B cell (primary cell): ENCODE measurements around the gene DOCK1. TPM values are rescaled to one million over a fixed set of nuclear protein-coding genes. Genes with fewer than 3 reads are reported as not detected.

ENCODE experiments used
- ATAC-seq: fragments of 200-7000 bp; cut with Tn5 transposase; one replicate; pipeline ENCODE4 v1.10.0; 2021; ENCODE audit warnings: low read depth, mild to moderate bottlenecking, moderate number of reproducible peaks, moderate library complexity
- CTCF ChIA-PET: fragments of 350-600 bp; sonication (Branson Sonifier 250); formaldehyde crosslinking; loops from one replicate; lab custom pipeline; 2021; ENCODE audit warnings: antibody characterized with exemption, inconsistent platforms; lab: Charles Lee
- POLR2A ChIA-PET: fragments of 350-600 bp; sonication (Branson Sonifier 250); formaldehyde crosslinking; loops from one replicate; lab custom pipeline; 2021; ENCODE audit warnings: antibody characterized with exemption; lab: Charles Lee
- DNase-seq: peaks from one replicate; pipeline ENCODE4 v3.0.0; 2013
- H2AFZ ChIP-seq: 2 replicates; pipeline ENCODE4 v1.6.1; 2012; ENCODE audit warnings: mild to moderate bottlenecking, low read depth, low read length; ENCODE audit not compliant: insufficient read depth, poor library complexity, severe bottlenecking
- H3K27ac ChIP-seq, 2 donors: 1 replicate in 1 of 2; 2 replicates in 1 of 2; pipeline ENCODE4 v1.5.1; 2012 to 2013; ENCODE audit warnings: low read length in 2 of 2, mild to moderate bottlenecking in 2 of 2, moderate library complexity in 1 of 2
- H3K27me3 ChIP-seq, 4 experiments: fragments of 200-600 bp in 1 of 4; sonication (generic) in 1 of 4; replicated peaks in 1 of 4; 1 replicate in 2 of 4; 2 replicates in 2 of 4; pipeline versions ENCODE4 v1.6.1 to v1.7.0; 2013 to 2016; ENCODE audit warnings: low read length in 3 of 4, mild to moderate bottlenecking in 2 of 4, mixed read lengths in 1 of 4, moderate library complexity in 1 of 4; ENCODE audit not compliant: insufficient read depth in 4 of 4, control insufficient read depth in 3 of 4; ENCODE audit errors: control extremely low read depth in 1 of 4
- H3K36me3 ChIP-seq, 2 experiments: replicated peaks in 1 of 2; 1 replicate in 1 of 2; 2 replicates in 1 of 2; pipeline versions ENCODE4 v1.6.1 to v1.7.1; 2013; ENCODE audit warnings: low read length in 1 of 2; ENCODE audit not compliant: insufficient read depth in 2 of 2, control insufficient read depth in 1 of 2; ENCODE audit errors: control extremely low read depth in 1 of 2, extremely low read depth in 1 of 2
- H3K4me1 ChIP-seq, 2 donors: fragments of 200-600 bp in 1 of 2; sonication (generic) in 1 of 2; 1 replicate in 1 of 2; 2 replicates in 1 of 2; pipeline versions ENCODE4 v1.5.1 to v1.6.1; 2013 to 2017; ENCODE audit warnings: low read length in 2 of 2; ENCODE audit not compliant: control insufficient read depth in 2 of 2, insufficient read depth in 2 of 2
- H3K4me2 ChIP-seq: replicated peaks from 2 replicates; pipeline ENCODE3; 2012; ENCODE audit warnings: mild to moderate bottlenecking, low read depth, low read length; ENCODE audit not compliant: poor library complexity, severe bottlenecking
- H3K4me3 ChIP-seq, 5 experiments: fragments of 200-600 bp in 1 of 5; sonication (generic) in 1 of 5; 1 replicate in 3 of 5; 2 replicates in 2 of 5; pipeline versions ENCODE4 v1.5.1 to v1.7.0; 2011 to 2016; ENCODE audit warnings: low read length in 4 of 5, mild to moderate bottlenecking in 4 of 5, low read depth in 2 of 5, control low read depth in 1 of 5, moderate library complexity in 1 of 5; ENCODE audit not compliant: insufficient read depth in 1 of 5; ENCODE audit errors: control extremely low read depth in 1 of 5, extremely low read depth in 1 of 5
- H3K79me2 ChIP-seq: fragments of 200-600 bp; sonication (generic); one replicate; pipeline ENCODE4 v1.6.0; 2016; ENCODE audit warnings: low read length; ENCODE audit not compliant: control insufficient read depth, insufficient read depth
- H3K9ac ChIP-seq: fragments of 200-600 bp; sonication (generic); 2 replicates; pipeline ENCODE4 v1.6.1; 2017; ENCODE audit warnings: mild to moderate bottlenecking, low read length, moderate library complexity
- H3K9me3 ChIP-seq, 3 donors: one replicate each; pipeline versions ENCODE4 v1.6.1 to v1.7.1; 2013; ENCODE audit warnings: low read length in 2 of 3; ENCODE audit not compliant: control insufficient read depth in 2 of 3, insufficient read depth in 1 of 3; ENCODE audit errors: control extremely low read depth in 1 of 3
- H4K20me1 ChIP-seq: 2 replicates; pipeline ENCODE4 v1.6.0; 2012; ENCODE audit warnings: mild to moderate bottlenecking, low read length; ENCODE audit not compliant: insufficient read depth, control insufficient read depth, poor library complexity, severe bottlenecking
- H3K27ac Mint-ChIP-seq: one replicate; pipeline ENCODE4 v1.8.0; 2021; ENCODE audit warnings: mixed read lengths
- H3K27me3 Mint-ChIP-seq: one replicate; pipeline ENCODE4 v1.8.0; 2021; ENCODE audit warnings: mixed read lengths
- H3K4me1 Mint-ChIP-seq: one replicate; pipeline ENCODE4 v1.8.0; 2021; ENCODE audit warnings: mixed read lengths
- H3K4me3 Mint-ChIP-seq: one replicate; pipeline ENCODE4 v1.8.0; 2021; ENCODE audit warnings: mixed read lengths
- H3K9me3 Mint-ChIP-seq: one replicate; pipeline ENCODE4 v1.8.0; 2022; ENCODE audit warnings: mixed read lengths; ENCODE audit not compliant: insufficient read depth
- CTCF ChIP-seq: fragments of 200-600 bp; IDR thresholded peaks from one replicate; pipeline ENCODE4 v1.8.0; 2022; ENCODE audit warnings: antibody characterized with exemption, mild to moderate bottlenecking
- EZH2 ChIP-seq: IDR thresholded peaks from 2 replicates; pipeline ENCODE4 v1.6.1; 2012; ENCODE audit warnings: borderline replicate concordance, low read depth, mild to moderate bottlenecking, moderate library complexity, low read length; ENCODE audit not compliant: insufficient read depth, poor library complexity, severe bottlenecking
- WGBS: methylation state at CpG from one replicate; pipeline ENCODE4 v1.1.5; 2013; ENCODE audit warnings: missing lambda C conversion rate; ENCODE audit not compliant: insufficient coverage; 5-methylcytosine and 5-hydroxymethylcytosine counted together
- intact Hi-C: fragments of 100-400 bp; cut with micrococcal nuclease; formaldehyde crosslinking; loops from one replicate; pipeline ENCODE4 v1.10.0; 2022
- polyA plus RNA-seq: library from polyadenylated mRNA; depleted of rRNA; stranded (reverse); fragments of >200 nt; gene quantifications from 2 replicates; pipeline ENCODE4 v1.2.3, GENCODE V29; 2012
- total RNA-seq, 2 donors: library from RNA; stranded (reverse); fragments of 120-200 nt in 1 of 2; gene quantifications; 1 replicate in 1 of 2; 2 replicates in 1 of 2; pipeline versions ENCODE4 v1.2.3 to v1.2.4, GENCODE V29; 2013 to 2022

Gene DOCK1
- total and polyA plus RNA-seq, 2 donors (not counting 1 experiment from before 2014, with no cell fraction given): not detected

- Histone ChIP-seq H4K20me1 (no peaks in the 10 kb centered on the region), H3K27me3 (no peaks in the 10 kb centered on the region), H3K9me3 (peaks cover 0 to 9% (median 0%) of the 10 kb centered on the region in 3 donors), H3K27ac (no peak overlapping the region), H3K9ac (no peak overlapping the region), H3K4me2 (no peak overlapping the region), H3K4me1 (no peaks in the 10 kb centered on the region), H3K36me3 (no peaks in the 10 kb centered on the region), H3K4me3 (no peak overlapping the region), H3K79me2 (no peaks in the 10 kb centered on the region), H2AFZ (no peak overlapping the region)
- H3K9me3 Mint-ChIP-seq: no peaks in the 10 kb centered on the region
- intact Hi-C loops: no loop called here
- H3K27me3 Mint-ChIP-seq: no peaks in the 10 kb centered on the region
- ChIA-PET POLR2A (no interaction called here), CTCF (interaction anchor here (0.6 kb wide), 1 partner anchor 1439 kb away, joined by 4 read pairs; no protein-coding TSS in a partner anchor)
- H3K4me3 Mint-ChIP-seq: no peak overlapping the region
- no CpG with 5 or more reads among the region's 3 CpGs for WGBS
- ATAC-seq (no peak), DNase-seq (no peak)
- no peak overlapping the region for H3K27ac Mint-ChIP-seq
- H3K4me1 Mint-ChIP-seq: no peaks in the 10 kb centered on the region
- TF ChIP-seq EZH2 (no peak), CTCF (no peak)
Measured at GRCh38 chr10:127302343-127302742, 397.1 kb downstream of the DOCK1 start.

GRCh38 chr10:127303105-127303504 is 397.9 kb downstream of the DOCK1 start:
- no CpG with 5 or more reads among the region's 2 CpGs for WGBS
- no peak for TF ChIP-seq CTCF
- TF ChIP-seq EZH2: no peak
- ATAC-seq (no peak), DNase-seq (no peak)
- no peaks in the 10 kb centered on the region for H3K27me3 Mint-ChIP-seq
- no peak overlapping the region for H3K4me3 Mint-ChIP-seq
- H3K4me2 ChIP-seq: no peak overlapping the region
- H3K9ac ChIP-seq: no peak overlapping the region
- no peak overlapping the region for H2AFZ ChIP-seq
- no peaks in the 10 kb centered on the region for H3K4me1 Mint-ChIP-seq
- no peaks in the 10 kb centered on the region for H3K79me2 ChIP-seq
- no peak overlapping the region for H3K27ac ChIP-seq
- H3K9me3 ChIP-seq: peaks cover 0 to 16% (median 0%) of the 10 kb centered on the region in 3 donors
- no peak overlapping the region for H3K4me3 ChIP-seq
- intact Hi-C loops: no loop called here
- no peaks in the 10 kb centered on the region for H3K9me3 Mint-ChIP-seq
- H3K27me3 ChIP-seq: no peaks in the 10 kb centered on the region
- no peaks in the 10 kb centered on the region for H4K20me1 ChIP-seq
- CTCF ChIA-PET: interaction anchor here (0.7 kb wide), 1 partner anchor 542 kb away, joined by 5 read pairs; no protein-coding TSS in a partner anchor
- no peaks in the 10 kb centered on the region for H3K4me1 ChIP-seq
- no peaks in the 10 kb centered on the region for H3K36me3 ChIP-seq
- POLR2A ChIA-PET: no interaction called here
- no peak overlapping the region for H3K27ac Mint-ChIP-seq
